GM12878 (cell line): ENCODE results near the gene VANGL1. TPM values are rescaled to one million over a fixed set of nuclear protein-coding genes. Genes with fewer than 3 reads are reported as not detected.

Experiments used
- ATAC-seq: fragments of 200-7000 bp; cut with Tn5 transposase; 3 replicates; pipeline ENCODE4 v1.9.1; 2020; ENCODE audit warnings: mild to moderate bottlenecking, moderate library complexity
- BruUV-seq: library from RNA; stranded (reverse); fragments of 400-500 nt; replicated peaks from 2 replicates; lab custom pipeline; 2021; lab: Mats Ljungman, UMichigan
- CTCF ChIA-PET: fragments of 300-600 bp; sonication (Branson Sonifier 250); formaldehyde crosslinking; extraction: SDS; loops from one replicate; lab custom pipeline; 2021; ENCODE audit warnings: inconsistent platforms; lab: Yijun Ruan, JAX
- POLR2A ChIA-PET: fragments of 350-600 bp; formaldehyde crosslinking; extraction: SDS; loops from one replicate; lab custom pipeline; 2021; ENCODE audit warnings: inconsistent platforms; lab: Charles Lee
- RAD21 ChIA-PET: fragments of 300-600 bp; sonication (Branson Sonifier 250); formaldehyde crosslinking; loops from one replicate; lab custom pipeline; 2023; ENCODE audit warnings: antibody characterized with exemption; ENCODE audit not compliant: unreplicated experiment; lab: Charles Lee
- SMC1A ChIA-PET: fragments of 300-600 bp; sonication (Branson Sonifier 250); formaldehyde crosslinking; loops from one replicate; lab custom pipeline; 2023; ENCODE audit not compliant: unreplicated experiment, uncharacterized antibody; lab: Charles Lee
- DNase-seq: peaks from one replicate; pipeline ENCODE4 v3.0.0-alpha.2; 2011; ENCODE audit warnings: low read depth, low spot score
- FAIRE-seq: peaks from 3 replicates; lab custom pipeline; 2011; peaks lifted over from hg19 to GRCh38; lab: Jason Lieb, UNC
- H2AFZ ChIP-seq: 2 replicates; pipeline ENCODE4 v1.6.0; 2011; ENCODE audit warnings: low read depth, low read length, control low read depth; ENCODE audit not compliant: control insufficient read depth
- H3K27ac ChIP-seq: 2 replicates; pipeline ENCODE4 v1.5.1; 2011; ENCODE audit warnings: control low read depth; ENCODE audit not compliant: control insufficient read depth, insufficient read depth
- H3K27me3 ChIP-seq, 2 experiments: replicated peaks in 1 of 2; 2 replicates each; pipeline versions ENCODE4 v1.6.0 to v1.6.1; 2011; ENCODE audit warnings: low read length in 1 of 2; ENCODE audit not compliant: control insufficient read depth in 2 of 2, insufficient read depth in 2 of 2
- H3K36me3 ChIP-seq, 2 experiments: 2 replicates each; pipeline ENCODE4 v1.5.1; 2011; ENCODE audit warnings: low read length in 1 of 2; ENCODE audit not compliant: control insufficient read depth in 2 of 2, insufficient read depth in 2 of 2
- H3K4me1 ChIP-seq: 2 replicates; pipeline ENCODE4 v1.6.1; 2011; ENCODE audit warnings: mild to moderate bottlenecking, low read length, moderate library complexity, mixed read lengths; ENCODE audit not compliant: control insufficient read depth, insufficient read depth
- H3K4me2 ChIP-seq: 2 replicates; pipeline ENCODE4 v1.6.0; 2011; ENCODE audit warnings: control low read depth; ENCODE audit not compliant: control insufficient read depth, insufficient read depth
- H3K4me3 ChIP-seq: fragments of 200-600 bp; sonication (generic); 2 replicates; pipeline ENCODE4 v1.5.1; 2016
- H3K79me2 ChIP-seq: 2 replicates; pipeline ENCODE4 v1.6.0; 2011; ENCODE audit warnings: low read length; ENCODE audit not compliant: control insufficient read depth, insufficient read depth
- H3K9ac ChIP-seq: 2 replicates; pipeline ENCODE4 v1.8.0; 2011; ENCODE audit warnings: low read length, control low read depth, mixed read lengths; ENCODE audit not compliant: control insufficient read depth, insufficient read depth
- H3K9me3 ChIP-seq: replicated peaks from 3 replicates; pipeline ENCODE4 v1.5.1; 2011; ENCODE audit warnings: mild to moderate bottlenecking, low read length; ENCODE audit not compliant: control insufficient read depth, insufficient read depth
- H4K20me1 ChIP-seq: 2 replicates; pipeline ENCODE4 v1.6.0; 2011; ENCODE audit not compliant: control insufficient read depth, insufficient read depth
- ESRRA ChIP-seq: IDR thresholded peaks from 2 replicates; pipeline ENCODE4 v1.6.1; 2012; ENCODE audit warnings: mild to moderate bottlenecking, low read length, improper control_type of control experiment
- HDAC6 ChIP-seq: fragments of 200-600 bp; sonication (generic); IDR thresholded peaks from one replicate; pipeline ENCODE4 v1.8.0; 2017; ENCODE audit warnings: antibody characterized with exemption; ENCODE audit not compliant: unreplicated experiment
- RAD21 ChIP-seq: IDR thresholded peaks from 2 replicates; pipeline ENCODE4 v1.6.1; 2011; ENCODE audit warnings: mild to moderate bottlenecking, low read depth, low read length, moderate library complexity; ENCODE audit not compliant: insufficient read depth
- SMC3 ChIP-seq: IDR thresholded peaks from 2 replicates; pipeline ENCODE4 v1.6.1; 2011; ENCODE audit warnings: low read length, improper control_type of control experiment, borderline replicate concordance
- SUZ12 ChIP-seq: fragments of 200-600 bp; sonication (generic); IDR thresholded peaks from one replicate; pipeline ENCODE4 v1.6.1; 2018; ENCODE audit warnings: antibody characterized with exemption, mild to moderate bottlenecking; ENCODE audit not compliant: unreplicated experiment
- WGBS: methylation state at CpG from one replicate; pipeline ENCODE4 v1.1.6; 2016; ENCODE audit warnings: low lambda C conversion rate; ENCODE audit not compliant: insufficient replicate concordance, insufficient coverage; ENCODE audit errors: missing lambda C conversion rate; 5-methylcytosine and 5-hydroxymethylcytosine counted together
- in situ Hi-C: fragments of 300-500 bp; cut with MboI; formaldehyde crosslinking; loops from 9 replicates; pipeline ENCODE4 v1.14.3; 2018; ENCODE audit warnings: mixed read lengths
- intact Hi-C: fragments of 100-400 bp; cut with micrococcal nuclease; formaldehyde crosslinking; loops from one replicate; pipeline ENCODE4 v1.14.2; 2022; ENCODE audit not compliant: unreplicated experiment
- polyA plus RNA-seq, 11 experiments: library from polyadenylated mRNA; depleted of rRNA in 4 of 11; unstranded in 6 of 11; stranded (reverse) in 5 of 11; fragments of >200 nt; fragmentation: Nextera tagmentation in 4 of 11; fragmentation: Illumina TruSeq in 1 of 11; extraction: Ambion mirVana in 4 of 11; extraction: Trizol in 1 of 11; gene quantifications; 1 replicate in 1 of 11; 2 replicates in 10 of 11; pipeline versions ENCODE4 v1.2.1 to v1.2.3, GENCODE V29; 2011 to 2016; ENCODE audit warnings: inconsistent platforms in 2 of 11, missing spikeins in 2 of 11, low read depth in 1 of 11
- total RNA-seq, 4 experiments: library from RNA; depleted of rRNA in 3 of 4; stranded (reverse); fragments of >200 nt in 3 of 4; fragmentation: Illumina TruSeq in 1 of 4; extraction: Trizol in 1 of 4; gene quantifications; 2 replicates each; pipeline versions ENCODE4 v1.2.1 to v1.2.3, GENCODE V29; 2013 to 2021
- TF ChIP-seq, protein P1 (sequence below): fragments of 450-650 bp; formaldehyde crosslinking; IDR thresholded peaks from 2 replicates; pipeline ENCODE4 v1.4.0; 2020; ENCODE audit warnings: mild to moderate bottlenecking, moderate library complexity
- TF ChIP-seq, protein P2 (sequence below), 3 experiments: IDR thresholded peaks in 2 of 3; conservative IDR thresholded peaks in 1 of 3; 2 replicates each; pipeline ENCODE4 v1.5.1; 2011; ENCODE audit warnings: low read depth in 3 of 3, low read length in 3 of 3, mild to moderate bottlenecking in 3 of 3, control low read depth in 2 of 3, moderate library complexity in 2 of 3, inconsistent platforms in 1 of 3, mixed read lengths in 1 of 3; ENCODE audit not compliant: control insufficient read depth in 2 of 3, insufficient read depth in 1 of 3; ENCODE audit errors: extremely low read depth in 1 of 3

Gene VANGL1
- total and polyA plus RNA-seq, 10 of the 15 experiments (the other 5 are each of a cell fraction or from before 2014, with no cell fraction given): 0.71 to 12.9 (median 6.3) TPM

DNA sequence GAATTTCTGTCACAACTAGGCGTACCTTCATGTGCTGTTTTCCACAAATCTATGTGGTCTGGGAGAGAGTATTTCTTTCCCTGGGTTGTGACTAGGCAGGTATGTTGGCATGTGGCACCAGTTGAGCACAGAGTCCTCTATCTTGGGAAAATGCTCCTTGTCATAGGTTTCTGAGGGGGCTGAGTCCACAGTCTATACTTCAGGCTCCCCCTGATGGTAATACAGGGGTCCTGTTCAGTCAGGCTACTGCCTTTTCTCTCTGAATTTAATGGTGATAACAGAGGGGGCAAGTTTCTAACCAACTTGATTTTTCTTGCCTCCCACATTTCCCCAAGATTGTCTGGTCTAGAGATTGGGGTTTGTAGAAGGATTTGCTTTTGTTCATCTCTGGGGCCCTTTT lies 35.8 kb downstream of the VANGL1 start:
- WGBS: 93% methylated on average over 1 of the region's 1 CpG
- intact Hi-C loops: loop anchor here (2.0 kb wide), 1 partner anchor 69 kb away; no protein-coding TSS in a partner anchor

More for the DNA sequence above, 35.8 kb downstream of the VANGL1 start:
- Histone ChIP-seq H3K4me1 (peaks cover 26% of the 10 kb centered on the region), H3K27me3 (no peaks in the 10 kb centered on the region), H3K9me3 (no peaks in the 10 kb centered on the region), H4K20me1 (no peaks in the 10 kb centered on the region), H3K36me3 (no peaks in the 10 kb centered on the region), H3K79me2 (no peaks in the 10 kb centered on the region), H3K4me3 (no peak overlapping the region), H3K4me2 (no peak overlapping the region), H3K27ac (no peak overlapping the region), H2AFZ (no peak overlapping the region), H3K9ac (no peak overlapping the region)
- ChIA-PET RAD21 (no interaction called here), SMC1A (no interaction called here), CTCF (no interaction called here), POLR2A (no interaction called here)
- no peak for FAIRE-seq
- no peak for DNase-seq
- peak; percentile 61 for ATAC-seq
- no TSS peak for BruUV-seq
- in situ Hi-C loops: no loop called here
- TF ChIP-seq ESRRA (no peak), SMC3 (peak; percentile 38; the same call in 1 of the 2 replicates), SUZ12 (no peak), RAD21 (peak; percentile 51), HDAC6 (no peak)
- TF ChIP-seq, protein P1, sequence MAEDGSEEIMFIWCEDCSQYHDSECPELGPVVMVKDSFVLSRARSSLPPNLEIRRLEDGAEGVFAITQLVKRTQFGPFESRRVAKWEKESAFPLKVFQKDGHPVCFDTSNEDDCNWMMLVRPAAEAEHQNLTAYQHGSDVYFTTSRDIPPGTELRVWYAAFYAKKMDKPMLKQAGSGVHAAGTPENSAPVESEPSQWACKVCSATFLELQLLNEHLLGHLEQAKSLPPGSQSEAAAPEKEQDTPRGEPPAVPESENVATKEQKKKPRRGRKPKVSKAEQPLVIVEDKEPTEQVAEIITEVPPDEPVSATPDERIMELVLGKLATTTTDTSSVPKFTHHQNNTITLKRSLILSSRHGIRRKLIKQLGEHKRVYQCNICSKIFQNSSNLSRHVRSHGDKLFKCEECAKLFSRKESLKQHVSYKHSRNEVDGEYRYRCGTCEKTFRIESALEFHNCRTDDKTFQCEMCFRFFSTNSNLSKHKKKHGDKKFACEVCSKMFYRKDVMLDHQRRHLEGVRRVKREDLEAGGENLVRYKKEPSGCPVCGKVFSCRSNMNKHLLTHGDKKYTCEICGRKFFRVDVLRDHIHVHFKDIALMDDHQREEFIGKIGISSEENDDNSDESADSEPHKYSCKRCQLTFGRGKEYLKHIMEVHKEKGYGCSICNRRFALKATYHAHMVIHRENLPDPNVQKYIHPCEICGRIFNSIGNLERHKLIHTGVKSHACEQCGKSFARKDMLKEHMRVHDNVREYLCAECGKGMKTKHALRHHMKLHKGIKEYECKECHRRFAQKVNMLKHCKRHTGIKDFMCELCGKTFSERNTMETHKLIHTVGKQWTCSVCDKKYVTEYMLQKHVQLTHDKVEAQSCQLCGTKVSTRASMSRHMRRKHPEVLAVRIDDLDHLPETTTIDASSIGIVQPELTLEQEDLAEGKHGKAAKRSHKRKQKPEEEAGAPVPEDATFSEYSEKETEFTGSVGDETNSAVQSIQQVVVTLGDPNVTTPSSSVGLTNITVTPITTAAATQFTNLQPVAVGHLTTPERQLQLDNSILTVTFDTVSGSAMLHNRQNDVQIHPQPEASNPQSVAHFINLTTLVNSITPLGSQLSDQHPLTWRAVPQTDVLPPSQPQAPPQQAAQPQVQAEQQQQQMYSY (CRISPR knock-in tag): no peak
- TF ChIP-seq, protein P2, sequence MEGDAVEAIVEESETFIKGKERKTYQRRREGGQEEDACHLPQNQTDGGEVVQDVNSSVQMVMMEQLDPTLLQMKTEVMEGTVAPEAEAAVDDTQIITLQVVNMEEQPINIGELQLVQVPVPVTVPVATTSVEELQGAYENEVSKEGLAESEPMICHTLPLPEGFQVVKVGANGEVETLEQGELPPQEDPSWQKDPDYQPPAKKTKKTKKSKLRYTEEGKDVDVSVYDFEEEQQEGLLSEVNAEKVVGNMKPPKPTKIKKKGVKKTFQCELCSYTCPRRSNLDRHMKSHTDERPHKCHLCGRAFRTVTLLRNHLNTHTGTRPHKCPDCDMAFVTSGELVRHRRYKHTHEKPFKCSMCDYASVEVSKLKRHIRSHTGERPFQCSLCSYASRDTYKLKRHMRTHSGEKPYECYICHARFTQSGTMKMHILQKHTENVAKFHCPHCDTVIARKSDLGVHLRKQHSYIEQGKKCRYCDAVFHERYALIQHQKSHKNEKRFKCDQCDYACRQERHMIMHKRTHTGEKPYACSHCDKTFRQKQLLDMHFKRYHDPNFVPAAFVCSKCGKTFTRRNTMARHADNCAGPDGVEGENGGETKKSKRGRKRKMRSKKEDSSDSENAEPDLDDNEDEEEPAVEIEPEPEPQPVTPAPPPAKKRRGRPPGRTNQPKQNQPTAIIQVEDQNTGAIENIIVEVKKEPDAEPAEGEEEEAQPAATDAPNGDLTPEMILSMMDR (IDR thresholded peaks at IDR 0.05 in 2 of 3, conservative IDR thresholded peaks at IDR 0.05 in 1 of 3; ENCODE audit: control insufficient read depth in 2 of 3, extremely low read depth in 1 of 3, insufficient read depth in 1 of 3, low read depth in 3 of 3, low read length in 3 of 3): peak in 1 of 3 experiments; percentile 30; a peak in 1 of 6 replicates
